ENCODE measurements around the gene PLPPR2.
"Not testable (repeated sequence)": the region's sequence is repeated elsewhere in the genome, so short reads cannot be mapped to it uniquely, and the experiment has no call there.

The PLPPR2 gene

DNA sequence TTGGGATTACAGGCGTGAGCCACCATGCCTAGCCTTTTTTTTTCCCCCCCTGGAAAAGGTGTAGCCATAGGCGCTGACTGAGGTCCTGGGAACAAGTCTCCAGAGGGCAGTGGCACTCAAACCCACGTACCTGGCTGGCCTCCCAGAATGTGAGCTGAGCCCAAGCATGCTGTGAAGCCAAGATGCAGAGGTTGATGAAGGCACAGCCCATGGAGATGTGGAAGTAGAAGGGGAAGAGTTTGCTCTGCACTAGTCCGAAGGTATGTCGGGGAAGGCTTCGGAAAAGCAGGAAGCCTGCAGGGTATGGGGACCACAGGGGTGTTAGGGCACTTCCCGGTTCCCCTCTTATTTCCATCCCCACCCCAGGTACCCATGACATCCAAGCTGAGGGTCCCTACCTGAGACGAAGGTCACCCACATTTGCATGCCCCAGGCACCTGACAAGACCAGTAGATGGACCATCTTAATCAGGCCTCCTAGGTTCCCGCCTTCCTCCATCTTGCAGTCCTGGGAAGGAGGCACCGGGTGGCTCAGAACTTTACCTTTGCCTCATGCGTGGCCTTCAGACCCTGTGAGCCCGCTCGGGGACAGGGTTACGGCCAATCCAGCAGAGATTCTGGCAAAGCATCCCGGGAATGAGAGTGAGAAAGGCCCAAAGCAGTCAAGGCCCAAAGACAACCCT lies 10.0 kb upstream of the PLPPR2 start:
- TF ChIP-seq, protein P1, sequence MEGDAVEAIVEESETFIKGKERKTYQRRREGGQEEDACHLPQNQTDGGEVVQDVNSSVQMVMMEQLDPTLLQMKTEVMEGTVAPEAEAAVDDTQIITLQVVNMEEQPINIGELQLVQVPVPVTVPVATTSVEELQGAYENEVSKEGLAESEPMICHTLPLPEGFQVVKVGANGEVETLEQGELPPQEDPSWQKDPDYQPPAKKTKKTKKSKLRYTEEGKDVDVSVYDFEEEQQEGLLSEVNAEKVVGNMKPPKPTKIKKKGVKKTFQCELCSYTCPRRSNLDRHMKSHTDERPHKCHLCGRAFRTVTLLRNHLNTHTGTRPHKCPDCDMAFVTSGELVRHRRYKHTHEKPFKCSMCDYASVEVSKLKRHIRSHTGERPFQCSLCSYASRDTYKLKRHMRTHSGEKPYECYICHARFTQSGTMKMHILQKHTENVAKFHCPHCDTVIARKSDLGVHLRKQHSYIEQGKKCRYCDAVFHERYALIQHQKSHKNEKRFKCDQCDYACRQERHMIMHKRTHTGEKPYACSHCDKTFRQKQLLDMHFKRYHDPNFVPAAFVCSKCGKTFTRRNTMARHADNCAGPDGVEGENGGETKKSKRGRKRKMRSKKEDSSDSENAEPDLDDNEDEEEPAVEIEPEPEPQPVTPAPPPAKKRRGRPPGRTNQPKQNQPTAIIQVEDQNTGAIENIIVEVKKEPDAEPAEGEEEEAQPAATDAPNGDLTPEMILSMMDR (IDR thresholded peaks at IDR 0.05; ENCODE audit: low read depth, low read length, missing control alignments) = no peak
- no peak for DNase-seq (ENCODE audit: low read depth)
- peak overlapping the region; percentile 67 for H3K4me3 ChIP-seq (ENCODE audit: low read depth, low read length)

DNA sequence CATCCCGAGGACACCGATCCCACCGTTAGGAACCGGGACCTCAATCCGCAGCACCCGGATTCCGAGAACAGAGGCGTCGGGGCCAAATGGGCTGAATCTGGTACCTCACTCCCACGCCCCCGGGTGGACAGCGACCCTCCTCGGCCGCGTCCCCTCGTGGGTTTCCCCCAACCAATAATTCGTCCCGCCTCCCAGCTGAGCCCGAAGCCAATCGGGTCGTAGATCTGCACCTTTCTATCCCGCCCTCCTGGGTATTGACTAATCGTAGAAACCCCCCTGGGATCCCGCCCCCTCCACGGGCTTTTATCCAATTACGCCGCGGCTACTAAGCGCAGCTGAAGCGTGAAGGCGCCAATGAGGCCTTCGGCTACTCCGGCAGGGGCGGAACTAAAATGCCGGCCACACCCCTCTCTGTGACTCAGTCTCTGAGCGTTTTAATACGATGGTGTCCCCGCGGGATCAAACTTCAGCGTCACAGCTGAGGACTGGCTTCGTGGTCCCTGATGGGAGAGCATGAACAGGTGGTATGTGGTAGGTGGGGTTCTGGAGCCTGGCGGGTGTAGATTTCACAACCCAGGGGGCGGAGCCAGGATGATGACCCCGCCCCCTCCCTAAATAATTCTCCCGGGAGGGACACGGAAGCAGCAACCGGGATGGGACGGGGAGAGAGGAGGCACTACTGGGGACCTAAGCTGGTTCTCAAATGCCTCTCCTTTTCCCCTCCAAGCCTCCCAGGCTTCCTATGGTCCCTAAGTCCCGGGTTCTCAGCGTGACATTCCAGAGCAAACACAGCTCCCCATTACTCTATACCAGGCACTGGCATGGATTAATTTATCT lies 8.9 kb upstream of the PLPPR2 start, which contains the start of the genes CCDC159 and TMEM205:
Gene CCDC159 (plus strand): TSS at position 416 of the 837 bp plus-strand sequence. CDS start 88 bp downstream, at position 504.
Gene TMEM205 (minus strand): TSS at position 165 of the 837 bp plus-strand sequence. CDS start 649 bp downstream, outside the sequence.
- H3K4me3 ChIP-seq (ENCODE audit: low read depth, low read length) = peak within 1 kb of the TSS; percentile 67
- TF ChIP-seq, protein P1 (IDR thresholded peaks at IDR 0.05; ENCODE audit: low read depth, low read length, missing control alignments) = peak; percentile 16
- DNase-seq (ENCODE audit: low read depth) = peak; percentile 97

DNA sequence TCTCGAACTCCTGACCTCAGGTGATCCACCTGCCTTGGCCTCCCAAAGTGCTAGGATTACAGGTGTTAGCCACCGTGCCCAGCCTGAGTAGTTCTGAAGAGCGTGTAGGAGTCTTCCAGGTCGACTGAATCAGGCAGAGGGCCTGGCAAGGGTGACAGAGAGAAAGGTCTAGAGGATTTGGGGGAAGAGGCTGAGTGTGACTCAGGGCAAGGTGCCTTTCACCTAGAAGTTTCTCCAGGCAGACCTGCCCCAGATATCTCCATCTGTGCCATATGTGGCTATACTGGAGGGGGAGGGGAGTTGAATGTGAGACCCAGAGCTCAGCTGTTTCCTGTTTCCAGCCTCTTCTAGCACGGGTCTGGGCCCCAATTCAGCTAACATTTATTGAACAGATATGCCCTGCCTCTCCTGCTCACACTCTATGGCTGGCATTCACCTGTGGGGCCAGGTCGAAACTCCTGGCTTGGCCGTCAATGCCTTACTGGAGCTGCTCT lies 7.6 kb upstream of the PLPPR2 start:
- TF ChIP-seq, protein P1 (IDR thresholded peaks at IDR 0.05; ENCODE audit: low read depth, low read length, missing control alignments) = no peak
- DNase-seq (ENCODE audit: low read depth) = no peak
- H3K4me3 ChIP-seq (ENCODE audit: low read depth, low read length) = no peak overlapping the region

DNA sequence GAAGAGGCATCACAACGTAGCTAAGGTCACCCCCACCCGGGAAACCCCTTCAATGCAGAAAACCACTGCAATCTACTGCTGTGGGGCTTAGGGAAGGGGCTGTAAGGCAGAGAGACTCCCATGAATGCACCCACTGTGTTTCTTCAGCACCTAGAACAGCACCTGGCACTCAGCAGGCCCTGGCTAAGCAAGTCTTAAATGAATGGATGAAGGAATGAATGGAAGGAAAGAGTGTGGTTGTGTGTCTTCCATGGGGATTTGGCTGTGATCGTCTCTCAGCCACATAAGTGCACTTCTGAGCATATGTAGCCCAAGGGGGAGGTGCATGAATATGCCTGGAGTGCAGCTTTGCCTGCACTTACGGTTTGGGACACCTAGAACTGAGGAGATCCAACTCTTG lies 6.1 kb upstream of the PLPPR2 start:
- no peak overlapping the region for H3K4me3 ChIP-seq (ENCODE audit: low read depth, low read length)
- TF ChIP-seq, protein P1 (IDR thresholded peaks at IDR 0.05; ENCODE audit: low read depth, low read length, missing control alignments) = no peak
- no peak for DNase-seq (ENCODE audit: low read depth)

DNA sequence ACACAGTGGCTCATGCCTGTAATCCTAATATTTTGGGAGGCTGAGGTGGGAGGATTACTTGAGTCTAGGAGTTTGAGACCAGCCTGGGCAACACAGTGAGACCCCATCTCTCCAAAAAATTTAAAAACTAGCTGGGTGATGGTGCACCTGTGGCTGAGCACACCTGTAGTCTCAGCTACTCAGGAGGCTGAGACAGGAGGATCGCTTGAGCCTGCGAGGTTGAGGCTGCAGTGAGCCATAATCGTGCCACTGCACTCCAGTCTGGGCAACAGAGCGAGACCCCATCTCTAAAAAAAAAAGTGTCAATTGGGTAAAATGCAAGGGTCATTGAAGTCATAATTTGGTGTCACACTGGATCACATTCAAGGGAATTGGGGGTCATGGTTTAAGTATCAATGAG lies 1.1 kb upstream of the PLPPR2 start:
- DNase-seq (ENCODE audit: low read depth); H3K4me3 ChIP-seq (ENCODE audit: low read depth, low read length): not testable (repeated sequence)

DNA sequence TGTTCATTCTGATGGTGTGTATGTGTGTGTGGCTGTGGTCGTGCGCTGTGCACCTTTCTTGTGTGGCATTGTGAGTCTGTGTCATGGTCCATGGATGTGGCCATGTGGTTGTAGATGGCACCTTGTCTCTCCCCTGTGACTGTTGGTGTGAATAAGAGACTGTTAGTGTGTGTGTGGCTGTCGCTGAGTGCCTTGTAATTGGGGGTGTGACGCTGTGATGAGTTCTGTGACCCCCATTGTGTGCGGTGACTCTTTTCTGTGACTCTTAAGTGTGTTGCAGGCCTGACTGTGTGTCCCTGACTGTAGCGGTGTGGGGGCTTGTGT lies 804 bp downstream of the PLPPR2 start:
- no peak for DNase-seq (ENCODE audit: low read depth)
- H3K4me3 ChIP-seq (ENCODE audit: low read depth, low read length) = no peak overlapping the region
- TF ChIP-seq, protein P1 (IDR thresholded peaks at IDR 0.05; ENCODE audit: low read depth, low read length, missing control alignments) = no peak
